ENCODE results near the gene GALNT14. TPM values are rescaled to one million over a fixed set of nuclear protein-coding genes. Genes with fewer than 3 reads are reported as not detected.

Gene GALNT14
- total and polyA plus RNA-seq, 2 of the 13 experiments (the other 11 are each of a cell fraction or from before 2014, with no cell fraction given): not detected

DNA sequence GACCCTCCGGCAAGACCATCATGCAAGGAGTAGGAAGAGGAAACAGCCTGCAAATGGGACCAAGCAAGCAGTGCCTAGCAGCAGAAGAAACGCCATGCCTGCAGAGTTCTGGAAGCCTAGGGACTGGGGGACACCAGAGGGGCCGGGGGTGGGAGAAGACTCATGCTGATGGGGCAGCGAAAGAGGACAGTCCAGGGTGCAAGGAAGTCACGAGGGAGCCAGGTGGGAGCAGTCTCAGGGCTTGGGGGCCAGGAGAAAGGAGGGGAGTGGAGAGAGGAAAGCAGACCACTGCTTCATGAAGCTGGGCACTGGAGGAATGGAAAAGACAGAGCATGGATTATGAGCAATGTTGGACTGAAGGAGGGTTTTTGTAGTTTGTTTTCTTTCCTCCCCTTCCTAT is 211.6 kb downstream of the GALNT14 start (continued):
- TF ChIP-seq RFX3 (CRISPR knock-in tag; IDR thresholded peaks at IDR 0.05): no peak
- no peak for TF ChIP-seq ZKSCAN8 (CRISPR knock-in tag; IDR thresholded peaks at IDR 0.05; ENCODE audit: borderline replicate concordance)
- TF ChIP-seq NFIC (IDR thresholded peaks at IDR 0.05; ENCODE audit: low read length): no peak
- TF ChIP-seq, protein P1, sequence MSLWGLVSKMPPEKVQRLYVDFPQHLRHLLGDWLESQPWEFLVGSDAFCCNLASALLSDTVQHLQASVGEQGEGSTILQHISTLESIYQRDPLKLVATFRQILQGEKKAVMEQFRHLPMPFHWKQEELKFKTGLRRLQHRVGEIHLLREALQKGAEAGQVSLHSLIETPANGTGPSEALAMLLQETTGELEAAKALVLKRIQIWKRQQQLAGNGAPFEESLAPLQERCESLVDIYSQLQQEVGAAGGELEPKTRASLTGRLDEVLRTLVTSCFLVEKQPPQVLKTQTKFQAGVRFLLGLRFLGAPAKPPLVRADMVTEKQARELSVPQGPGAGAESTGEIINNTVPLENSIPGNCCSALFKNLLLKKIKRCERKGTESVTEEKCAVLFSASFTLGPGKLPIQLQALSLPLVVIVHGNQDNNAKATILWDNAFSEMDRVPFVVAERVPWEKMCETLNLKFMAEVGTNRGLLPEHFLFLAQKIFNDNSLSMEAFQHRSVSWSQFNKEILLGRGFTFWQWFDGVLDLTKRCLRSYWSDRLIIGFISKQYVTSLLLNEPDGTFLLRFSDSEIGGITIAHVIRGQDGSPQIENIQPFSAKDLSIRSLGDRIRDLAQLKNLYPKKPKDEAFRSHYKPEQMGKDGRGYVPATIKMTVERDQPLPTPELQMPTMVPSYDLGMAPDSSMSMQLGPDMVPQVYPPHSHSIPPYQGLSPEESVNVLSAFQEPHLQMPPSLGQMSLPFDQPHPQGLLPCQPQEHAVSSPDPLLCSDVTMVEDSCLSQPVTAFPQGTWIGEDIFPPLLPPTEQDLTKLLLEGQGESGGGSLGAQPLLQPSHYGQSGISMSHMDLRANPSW (CRISPR knock-in tag; IDR thresholded peaks at IDR 0.05; ENCODE audit: borderline replicate concordance): no peak
- no peak for TF ChIP-seq HOXA9 (CRISPR knock-in tag; IDR thresholded peaks at IDR 0.05; ENCODE audit: borderline replicate concordance)
- TF ChIP-seq SIN3A (IDR thresholded peaks at IDR 0.05; ENCODE audit: borderline replicate concordance, low read depth, low read length): no peak
- TF ChIP-seq ZNF607 (CRISPR knock-in tag; IDR thresholded peaks at IDR 0.05; ENCODE audit: borderline replicate concordance): no peak
- TF ChIP-seq MYC (CRISPR knock-in tag; IDR thresholded peaks at IDR 0.05; ENCODE audit: borderline replicate concordance): no peak
- no peak for TF ChIP-seq ZNF577 (CRISPR knock-in tag; IDR thresholded peaks at IDR 0.05; ENCODE audit: borderline replicate concordance, low read depth)
- TF ChIP-seq ZNF235 (CRISPR knock-in tag; IDR thresholded peaks at IDR 0.05; ENCODE audit: borderline replicate concordance): no peak

DNA sequence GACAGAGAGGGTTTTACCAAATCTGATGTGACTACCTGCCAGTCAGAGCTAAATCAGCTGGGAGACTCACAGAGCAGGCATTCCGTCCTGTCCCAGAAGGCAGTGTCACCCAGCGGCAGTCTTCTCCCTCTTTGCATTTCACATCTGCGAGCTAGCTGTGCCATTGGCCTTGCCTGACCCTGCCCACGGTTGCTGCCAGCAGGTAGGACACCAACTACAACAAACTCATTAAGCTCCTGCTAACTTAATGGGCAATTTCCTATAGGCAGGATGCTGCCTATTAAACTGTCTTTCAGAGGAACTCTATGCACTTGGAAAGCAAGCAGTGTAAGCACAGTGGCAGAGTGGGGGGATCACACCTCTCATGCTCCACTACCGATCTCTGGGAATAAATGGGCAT is 214.6 kb downstream of the GALNT14 start:
- POLR2A ChIA-PET: no interaction called here
- FAIRE-seq (no peak), ATAC-seq (no peak), DNase-seq (ENCODE audit: low spot score) (no peak)
- no peak overlapping the region for H3K4me3 ChIP-seq (replicated peaks in 1 of 3; ENCODE audit: insufficient read depth in 1 of 3, low read depth in 2 of 3, low read length in 3 of 3)
- H2AFZ ChIP-seq (ENCODE audit: low read length): no peak overlapping the region
- no peak overlapping the region for H3K4me2 ChIP-seq (ENCODE audit: low read depth, low read length)
- in situ Hi-C loops (cut with HindIII; ENCODE audit: extremely low pct_ligation_motif_present, low pct_unique_long_range_greater_than_20kb): no loop called here
- intact Hi-C loops (cut with micrococcal nuclease; ENCODE audit: unreplicated experiment): no loop called here
- H3K4me1 ChIP-seq (ENCODE audit: insufficient read depth, low read length): no peaks in the 10 kb centered on the region
- no peaks in the 10 kb centered on the region for H3K79me2 ChIP-seq (ENCODE audit: insufficient read depth, low read length)
- H3K36me3 ChIP-seq (replicated peaks in 1 of 2; ENCODE audit: control insufficient read depth in 1 of 2, insufficient read depth in 2 of 2, low read length in 2 of 2): no peaks in the 10 kb centered on the region
- no peak overlapping the region for H3K9ac ChIP-seq (ENCODE audit: insufficient read depth, low read depth, low read length)
- peaks cover 0 to 23% of the 10 kb centered on the region in 2 experiments; a peak in 3 of 5 replicates for H3K27me3 ChIP-seq (ENCODE audit: control insufficient read depth in 1 of 2, insufficient read depth in 2 of 2, low read length in 2 of 2)
- no peak overlapping the region for H3K27ac ChIP-seq (ENCODE audit: extremely low read length, insufficient read depth, low read length)
- 23% methylated on average over 4 of the region's 5 CpGs for WGBS (ENCODE audit: low lambda C conversion rate)
- no peaks in the 10 kb centered on the region for H3K9me3 ChIP-seq (ENCODE audit: low read length)
- H4K20me1 ChIP-seq (ENCODE audit: insufficient read depth, low read length): no peaks in the 10 kb centered on the region
- TF ChIP-seq ZNF781 (CRISPR knock-in tag; IDR thresholded peaks at IDR 0.05; ENCODE audit: borderline replicate concordance, not compliant biosample characterization): no peak
- no peak for TF ChIP-seq POLR2AphosphoS2 (IDR thresholded peaks at IDR 0.05; ENCODE audit: low read depth, low read length)
- TF ChIP-seq TCF7 (IDR thresholded peaks at IDR 0.05; ENCODE audit: low read depth): no peak
- TF ChIP-seq SRY (CRISPR knock-in tag; IDR thresholded peaks at IDR 0.05): no peak
- TF ChIP-seq, protein P2, sequence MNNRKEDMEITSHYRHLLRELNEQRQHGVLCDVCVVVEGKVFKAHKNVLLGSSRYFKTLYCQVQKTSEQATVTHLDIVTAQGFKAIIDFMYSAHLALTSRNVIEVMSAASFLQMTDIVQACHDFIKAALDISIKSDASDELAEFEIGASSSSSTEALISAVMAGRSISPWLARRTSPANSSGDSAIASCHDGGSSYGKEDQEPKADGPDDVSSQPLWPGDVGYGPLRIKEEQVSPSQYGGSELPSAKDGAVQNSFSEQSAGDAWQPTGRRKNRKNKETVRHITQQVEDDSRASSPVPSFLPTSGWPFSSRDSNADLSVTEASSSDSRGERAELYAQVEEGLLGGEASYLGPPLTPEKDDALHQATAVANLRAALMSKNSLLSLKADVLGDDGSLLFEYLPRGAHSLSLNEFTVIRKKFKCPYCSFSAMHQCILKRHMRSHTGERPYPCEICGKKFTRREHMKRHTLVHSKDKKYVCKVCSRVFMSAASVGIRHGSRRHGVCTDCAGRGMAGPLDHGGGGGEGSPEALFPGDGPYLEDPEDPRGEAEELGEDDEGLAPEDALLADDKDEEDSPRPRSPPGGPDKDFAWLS (CRISPR knock-in tag; IDR thresholded peaks at IDR 0.05; ENCODE audit: borderline replicate concordance): no peak
- TF ChIP-seq ZNF569 (CRISPR knock-in tag; IDR thresholded peaks at IDR 0.05; ENCODE audit: borderline replicate concordance): no peak
- TF ChIP-seq IKZF1 (IDR thresholded peaks at IDR 0.05): no peak
- TF ChIP-seq ZNF44 (CRISPR knock-in tag; IDR thresholded peaks at IDR 0.05): no peak
- TF ChIP-seq ZNF138 (CRISPR knock-in tag; IDR thresholded peaks at IDR 0.05; ENCODE audit: low read depth): no peak
- no peak for TF ChIP-seq ZIK1 (CRISPR knock-in tag; IDR thresholded peaks at IDR 0.05; ENCODE audit: borderline replicate concordance, low read depth)
- CTCF ChIA-PET (ENCODE audit: low intra/inter-chr PET ratio, low total read pairs): no interaction called here
- BruUV-seq (replicated peaks): no TSS peak
